ENCODE measurements around the gene KLF3. TPM values are rescaled to one million over a fixed set of nuclear protein-coding genes. Genes with fewer than 3 reads are reported as not detected.

Gene KLF3
- total RNA-seq, 1 experiment from 2014 or later = 29.0 TPM

DNA sequence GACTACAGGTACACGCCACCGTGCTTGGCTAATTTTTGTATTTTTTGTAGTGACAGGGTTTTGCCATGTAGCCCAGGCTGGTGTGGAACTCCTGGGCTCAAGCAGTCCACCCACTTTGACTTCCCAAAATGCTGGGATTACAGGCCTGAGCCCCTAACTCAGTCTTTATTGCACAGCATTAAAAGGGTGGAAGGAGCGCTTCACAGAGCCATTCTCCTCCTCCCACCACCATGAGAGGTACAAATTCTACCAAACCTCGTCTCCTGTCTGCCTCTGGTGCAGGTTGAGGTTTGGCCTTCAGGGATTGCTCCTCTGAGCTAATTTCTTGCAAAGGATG is 66.5 kb downstream of the KLF3 start:
- Histone ChIP-seq H4K8ac (replicated peaks; ENCODE audit: insufficient read length, low read depth, low read length) (no peak overlapping the region), H4K91ac (ENCODE audit: insufficient read length, low read depth, low read length) (no peak overlapping the region), H3K18ac (ENCODE audit: insufficient read length, low read depth, low read length) (no peak overlapping the region), H3K27me3 (ENCODE audit: insufficient read depth, low read length) (no peaks in the 10 kb centered on the region), H2AFZ (ENCODE audit: low read length) (no peak overlapping the region), H3K56ac (ENCODE audit: insufficient read length, low read depth, low read length) (no peak overlapping the region), H2BK15ac (ENCODE audit: low read depth, low read length) (no peak overlapping the region), H3T11ph (ENCODE audit: low read length) (no peak overlapping the region), H4K5ac (ENCODE audit: insufficient read length, low read depth, low read length) (no peak overlapping the region), H3K23me2 (ENCODE audit: insufficient read length, low read depth, low read length, poor library complexity, severe bottlenecking) (no peaks in the 10 kb centered on the region), H2BK120ac (ENCODE audit: low read depth, low read length, poor library complexity, severe bottlenecking) (no peak overlapping the region), H3K4me2 (ENCODE audit: insufficient read depth, insufficient read length, low read length) (no peak overlapping the region), H3K9ac (ENCODE audit: extremely low read depth, insufficient read length, low read length) (no peak overlapping the region), H3K14ac (ENCODE audit: insufficient read depth, low read length) (no peak overlapping the region), H4K20me1 (ENCODE audit: control insufficient read depth, insufficient read depth, insufficient read length) (peaks cover 2% of the 10 kb centered on the region), H2BK20ac (ENCODE audit: low read depth, low read length, poor library complexity, severe bottlenecking) (no peak overlapping the region), H3K79me2 (ENCODE audit: insufficient read depth, low read length) (no peaks in the 10 kb centered on the region), H3K4ac (ENCODE audit: low read depth, low read length) (no peak overlapping the region), H3K79me1 (ENCODE audit: insufficient read depth, low read depth, low read length, poor library complexity, severe bottlenecking) (no peaks in the 10 kb centered on the region), H3K9me3 (ENCODE audit: control insufficient read depth, low read depth, low read length) (no peaks in the 10 kb centered on the region), H2BK12ac (ENCODE audit: insufficient read length, low read depth, low read length) (no peak overlapping the region), H3K23ac (ENCODE audit: insufficient read length, low read depth, low read length) (no peak overlapping the region), H2AK5ac (ENCODE audit: insufficient read length, low read length) (no peak overlapping the region), H3K4me1 (ENCODE audit: insufficient read depth, low read length) (no peaks in the 10 kb centered on the region; the same call in 1 of the 2 replicates), H3K27ac (ENCODE audit: insufficient read length, low read depth, low read length) (no peak overlapping the region), H2BK5ac (ENCODE audit: insufficient read length, low read length) (no peak overlapping the region)
- TF ChIP-seq, protein P1, sequence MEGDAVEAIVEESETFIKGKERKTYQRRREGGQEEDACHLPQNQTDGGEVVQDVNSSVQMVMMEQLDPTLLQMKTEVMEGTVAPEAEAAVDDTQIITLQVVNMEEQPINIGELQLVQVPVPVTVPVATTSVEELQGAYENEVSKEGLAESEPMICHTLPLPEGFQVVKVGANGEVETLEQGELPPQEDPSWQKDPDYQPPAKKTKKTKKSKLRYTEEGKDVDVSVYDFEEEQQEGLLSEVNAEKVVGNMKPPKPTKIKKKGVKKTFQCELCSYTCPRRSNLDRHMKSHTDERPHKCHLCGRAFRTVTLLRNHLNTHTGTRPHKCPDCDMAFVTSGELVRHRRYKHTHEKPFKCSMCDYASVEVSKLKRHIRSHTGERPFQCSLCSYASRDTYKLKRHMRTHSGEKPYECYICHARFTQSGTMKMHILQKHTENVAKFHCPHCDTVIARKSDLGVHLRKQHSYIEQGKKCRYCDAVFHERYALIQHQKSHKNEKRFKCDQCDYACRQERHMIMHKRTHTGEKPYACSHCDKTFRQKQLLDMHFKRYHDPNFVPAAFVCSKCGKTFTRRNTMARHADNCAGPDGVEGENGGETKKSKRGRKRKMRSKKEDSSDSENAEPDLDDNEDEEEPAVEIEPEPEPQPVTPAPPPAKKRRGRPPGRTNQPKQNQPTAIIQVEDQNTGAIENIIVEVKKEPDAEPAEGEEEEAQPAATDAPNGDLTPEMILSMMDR (conservative IDR thresholded peaks at IDR 0.05) = no peak
- Mint-ChIP-seq H3K27me3 (ENCODE audit: low read depth) (peaks cover 2% of the 10 kb centered on the region; the same call in 1 of the 2 replicates), H3K27ac (no peak overlapping the region), H3K36me3 (ENCODE audit: insufficient read depth in 1 of 3, low read depth in 3 of 3) (peaks cover 5 to 14% (median 12%) of the 10 kb centered on the region in 3 experiments; a peak in 5 of 7 replicates), H3K9me3 (peaks cover 14 to 17% of the 10 kb centered on the region in 2 experiments), H3K4me1 (peaks cover 12 to 15% of the 10 kb centered on the region in 2 experiments), H3K4me3 (no peak overlapping the region)
- WGBS (ENCODE audit: extremely low coverage, insufficient read length, low lambda C conversion rate) = no CpG with 5 or more reads among the region's 4 CpGs
- no peak for DNase-seq
